ENCODE results near the gene PTPRE.

PTPRE gene

GRCh38 chr10:127886371-127887051 is 20.4 kb upstream of the PTPRE start:
- no peak for DNase-seq
- Mint-ChIP-seq H3K9me3 (no peaks in the 10 kb centered on the region), H3K36me3 (ENCODE audit: low read depth) (no peaks in the 10 kb centered on the region), H3K4me3 (no peak overlapping the region), H3K27me3 (ENCODE audit: low read depth, poor library complexity) (peaks cover 34% of the 10 kb centered on the region), H3K27ac (no peak overlapping the region), H3K4me1 (no peaks in the 10 kb centered on the region)
- TF ChIP-seq, protein P1, sequence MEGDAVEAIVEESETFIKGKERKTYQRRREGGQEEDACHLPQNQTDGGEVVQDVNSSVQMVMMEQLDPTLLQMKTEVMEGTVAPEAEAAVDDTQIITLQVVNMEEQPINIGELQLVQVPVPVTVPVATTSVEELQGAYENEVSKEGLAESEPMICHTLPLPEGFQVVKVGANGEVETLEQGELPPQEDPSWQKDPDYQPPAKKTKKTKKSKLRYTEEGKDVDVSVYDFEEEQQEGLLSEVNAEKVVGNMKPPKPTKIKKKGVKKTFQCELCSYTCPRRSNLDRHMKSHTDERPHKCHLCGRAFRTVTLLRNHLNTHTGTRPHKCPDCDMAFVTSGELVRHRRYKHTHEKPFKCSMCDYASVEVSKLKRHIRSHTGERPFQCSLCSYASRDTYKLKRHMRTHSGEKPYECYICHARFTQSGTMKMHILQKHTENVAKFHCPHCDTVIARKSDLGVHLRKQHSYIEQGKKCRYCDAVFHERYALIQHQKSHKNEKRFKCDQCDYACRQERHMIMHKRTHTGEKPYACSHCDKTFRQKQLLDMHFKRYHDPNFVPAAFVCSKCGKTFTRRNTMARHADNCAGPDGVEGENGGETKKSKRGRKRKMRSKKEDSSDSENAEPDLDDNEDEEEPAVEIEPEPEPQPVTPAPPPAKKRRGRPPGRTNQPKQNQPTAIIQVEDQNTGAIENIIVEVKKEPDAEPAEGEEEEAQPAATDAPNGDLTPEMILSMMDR (IDR thresholded peaks at IDR 0.05): no peak

- DNase-seq: no peak
- peaks cover 33% of the 10 kb centered on the region for H3K27me3 Mint-ChIP-seq (ENCODE audit: low read depth, poor library complexity)
Observed at GRCh38 chr10:127887541-127888415, 19.1 kb upstream of the PTPRE start.

GRCh38 chr10:127888521-127889312 is 18.2 kb upstream of the PTPRE start:
- no peaks in the 10 kb centered on the region for H3K4me1 Mint-ChIP-seq
- no peaks in the 10 kb centered on the region for H3K36me3 Mint-ChIP-seq (ENCODE audit: low read depth)
- TF ChIP-seq, protein P1 (IDR thresholded peaks at IDR 0.05): no peak
- no peak for DNase-seq
- peaks cover 36% of the 10 kb centered on the region for H3K27me3 Mint-ChIP-seq (ENCODE audit: low read depth, poor library complexity)
- H3K9me3 Mint-ChIP-seq: no peaks in the 10 kb centered on the region
- H3K4me3 Mint-ChIP-seq: no peak overlapping the region
- no peak overlapping the region for H3K27ac Mint-ChIP-seq

More at GRCh38 chr10:127887541-127888415, 19.1 kb upstream of the PTPRE start:
- Mint-ChIP-seq H3K36me3 (ENCODE audit: low read depth) (no peaks in the 10 kb centered on the region), H3K4me1 (no peaks in the 10 kb centered on the region), H3K27ac (no peak overlapping the region), H3K9me3 (no peaks in the 10 kb centered on the region), H3K4me3 (no peak overlapping the region)
- TF ChIP-seq, protein P1 (IDR thresholded peaks at IDR 0.05): no peak

- Mint-ChIP-seq H3K27me3 (ENCODE audit: low read depth, poor library complexity) (peaks cover 38% of the 10 kb centered on the region), H3K4me1 (no peaks in the 10 kb centered on the region), H3K36me3 (ENCODE audit: low read depth) (no peaks in the 10 kb centered on the region), H3K4me3 (no peak overlapping the region), H3K9me3 (no peaks in the 10 kb centered on the region), H3K27ac (no peak overlapping the region)
- TF ChIP-seq, protein P1 (IDR thresholded peaks at IDR 0.05): no peak
- DNase-seq: no peak
Observed at GRCh38 chr10:127889605-127890195, 17.2 kb upstream of the PTPRE start.

DNA sequence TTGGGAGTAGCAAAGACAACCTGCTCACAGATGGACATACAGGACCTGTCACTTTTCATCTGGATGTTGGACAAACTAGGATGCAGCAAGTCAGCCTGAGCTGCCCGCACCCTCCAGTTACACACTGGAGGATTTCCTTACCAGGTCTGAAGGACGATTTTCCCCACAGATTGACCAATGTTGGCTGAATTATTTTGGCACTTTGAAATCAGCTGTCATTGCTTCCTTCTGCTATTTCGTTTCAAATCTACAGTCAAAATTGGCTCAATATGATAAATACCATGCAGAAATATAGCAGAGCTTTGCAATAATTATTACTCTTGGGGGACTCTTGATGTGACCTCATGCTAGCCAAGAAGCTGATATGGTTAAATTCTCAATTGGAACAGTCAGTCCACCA is 16.7 kb upstream of the PTPRE start:
- Mint-ChIP-seq H3K36me3 (ENCODE audit: low read depth) (no peaks in the 10 kb centered on the region), H3K9me3 (no peaks in the 10 kb centered on the region), H3K4me1 (no peaks in the 10 kb centered on the region), H3K27ac (no peak overlapping the region), H3K27me3 (ENCODE audit: low read depth, poor library complexity) (peaks cover 41% of the 10 kb centered on the region), H3K4me3 (no peak overlapping the region)
- TF ChIP-seq, protein P1 (IDR thresholded peaks at IDR 0.05): no peak
- no peak for DNase-seq
